Activated T-cell treated with anti-CD3 and anti-CD28 coated beads for 4 hours (primary cell): ENCODE results near the gene MS4A7.

Source experiments
- DNase-seq: peaks from one replicate; pipeline ENCODE4 v3.0.0-alpha.2; 2020

MS4A7 gene

GRCh38 chr11:60371386-60371785 lies 6.9 kb upstream of the MS4A7 start:
- DNase-seq = no peak

GRCh38 chr11:60371854-60372253 lies 6.5 kb upstream of the MS4A7 start:
- DNase-seq = no peak

- no peak for DNase-seq
Measured at GRCh38 chr11:60372767-60373166, 5.6 kb upstream of the MS4A7 start.

GRCh38 chr11:60375316-60375715 lies 3.0 kb upstream of the MS4A7 start:
- no peak for DNase-seq

- DNase-seq = no peak
Measured at GRCh38 chr11:60376601-60377000, 1.7 kb upstream of the MS4A7 start.

GRCh38 chr11:60377401-60378136 lies 763 bp upstream of the MS4A7 start:
- no peak for DNase-seq

GRCh38 chr11:60389279-60389910 lies 11.1 kb downstream of the MS4A7 start:
- no peak for DNase-seq

- DNase-seq = no peak
Measured at GRCh38 chr11:60390419-60390818, 12.1 kb downstream of the MS4A7 start.

- DNase-seq = no peak
Measured at GRCh38 chr11:60392361-60392760, 14.0 kb downstream of the MS4A7 start.

- no peak for DNase-seq
Measured at GRCh38 chr11:60393016-60393415, 14.7 kb downstream of the MS4A7 start.

GRCh38 chr11:60394666-60395380 lies 16.5 kb downstream of the MS4A7 start:
- DNase-seq = no peak

- DNase-seq = no peak
Measured at GRCh38 chr11:60396382-60396781, 18.1 kb downstream of the MS4A7 start, which contains the start of gene MS4A14. Gene MS4A14 (plus strand): TSS chr11:60396459. CDS start chr11:60396579, 120 bp downstream.

- no peak for DNase-seq
Measured at GRCh38 chr11:60396799-60397198, 18.5 kb downstream of the MS4A7 start.

- DNase-seq = no peak
Measured at GRCh38 chr11:60420015-60420414, 41.7 kb downstream of the MS4A7 start.

GRCh38 chr11:60422609-60423008 lies 44.3 kb downstream of the MS4A7 start:
- no peak for DNase-seq

GRCh38 chr11:60428517-60428916 lies 50.2 kb downstream of the MS4A7 start:
- no peak for DNase-seq

- no peak for DNase-seq
Measured at GRCh38 chr11:60429272-60429671, 50.9 kb downstream of the MS4A7 start, which contains the start of gene MS4A5. Gene MS4A5 (plus strand): TSS chr11:60429572. CDS start chr11:60429675, 103 bp downstream.

GRCh38 chr11:60431251-60431650 lies 52.9 kb downstream of the MS4A7 start:
- DNase-seq = no peak

- no peak for DNase-seq
Measured at GRCh38 chr11:60433401-60433800, 55.1 kb downstream of the MS4A7 start.
